AG04449 (cell line): ENCODE data around the gene PSME1.

Source experiments
- CTCF ChIA-PET: fragments of 350-600 bp; formaldehyde crosslinking; extraction: SDS; loops from one replicate; lab custom pipeline; 2021; ENCODE audit warnings: antibody characterized with exemption; lab: Yijun Ruan, JAX
- POLR2A ChIA-PET: fragments of 400-600, 350-600 bp; formaldehyde crosslinking; extraction: SDS; loops from one replicate; lab custom pipeline; 2020; ENCODE audit warnings: antibody characterized with exemption, inconsistent platforms; lab: Yijun Ruan, JAX
- DNase-seq: peaks from one replicate; pipeline ENCODE4 v3.0.0-alpha.2; 2010; ENCODE audit warnings: low read depth, low spot score
- H3K4me3 ChIP-seq: 2 replicates; pipeline ENCODE4 v1.5.1; 2011; ENCODE audit warnings: low read depth, mild to moderate bottlenecking, control low read depth, low read length
- CTCF ChIP-seq: IDR thresholded peaks from one replicate; pipeline ENCODE4 v1.5.1; 2011; ENCODE audit warnings: mild to moderate bottlenecking, moderate library complexity, low read length, control low read depth, inconsistent platforms; ENCODE audit not compliant: insufficient read depth; ENCODE audit errors: missing control alignments

PSME1 gene

DNA sequence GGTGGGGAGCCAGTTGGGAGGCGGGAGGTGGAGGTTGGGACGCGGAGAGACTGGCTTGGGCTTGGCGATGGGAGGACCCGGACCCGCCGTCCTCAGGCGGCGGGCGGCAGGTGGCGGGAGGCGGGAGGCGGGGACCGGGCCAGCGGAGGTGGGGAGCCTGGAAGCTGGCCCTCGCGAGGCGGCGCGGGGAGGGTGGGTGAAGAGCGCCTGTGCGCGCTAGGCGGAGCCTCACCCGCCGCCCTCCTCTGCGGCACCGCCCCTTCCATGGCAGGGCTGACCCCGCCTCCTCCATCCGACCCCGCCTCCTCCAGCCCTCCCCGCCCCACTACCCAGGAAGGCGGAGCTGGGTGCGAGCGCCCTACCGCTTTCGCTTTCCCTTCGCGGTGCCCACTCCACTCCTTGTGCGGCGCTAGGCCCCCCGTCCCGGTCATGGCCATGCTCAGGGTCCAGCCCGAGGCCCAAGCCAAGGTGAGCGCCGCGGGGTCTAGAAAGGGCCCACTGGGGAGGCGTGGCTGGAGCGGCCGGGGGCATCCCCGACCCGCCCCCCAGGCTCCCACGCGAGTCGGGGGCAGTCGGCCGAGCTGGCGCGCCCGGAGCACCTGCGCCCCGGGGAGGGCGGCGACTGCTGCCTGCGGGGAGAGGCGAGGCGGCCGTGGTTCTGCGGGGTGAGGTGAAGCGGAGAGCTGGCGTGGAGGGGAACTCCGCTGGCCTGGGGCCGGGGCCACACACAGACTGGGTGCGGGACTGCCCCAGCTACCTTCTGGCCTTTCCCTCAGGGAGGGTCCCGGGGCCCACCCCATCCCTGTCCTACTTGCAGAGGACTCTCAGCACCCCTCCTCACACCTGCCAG is at the start of gene PSME1:
Gene PSME1 (plus strand): TSS at position 361 of the 850 bp plus-strand sequence. CDS start 69 bp downstream, at position 430.
- POLR2A ChIA-PET: interaction anchor here (0.5 to 1.7 kb wide), 7 partner anchors 9 to 106 kb away, joined by 3 to 14 read pairs (median 4); partner anchors contain the start of genes DCAF11, NRL, PCK2 and PSME2
- CTCF ChIA-PET: interaction anchor here (1.1 to 3.3 kb wide), 7 partner anchors 11 to 174 kb away, joined by 3 to 16 read pairs (median 11); partner anchors contain the start of genes CIDEB, IRF9, PSME2 and RNF31
- no peak for DNase-seq
- H3K4me3 ChIP-seq: peak within 1 kb of the TSS; percentile 73
- TF ChIP-seq CTCF: no peak

DNA sequence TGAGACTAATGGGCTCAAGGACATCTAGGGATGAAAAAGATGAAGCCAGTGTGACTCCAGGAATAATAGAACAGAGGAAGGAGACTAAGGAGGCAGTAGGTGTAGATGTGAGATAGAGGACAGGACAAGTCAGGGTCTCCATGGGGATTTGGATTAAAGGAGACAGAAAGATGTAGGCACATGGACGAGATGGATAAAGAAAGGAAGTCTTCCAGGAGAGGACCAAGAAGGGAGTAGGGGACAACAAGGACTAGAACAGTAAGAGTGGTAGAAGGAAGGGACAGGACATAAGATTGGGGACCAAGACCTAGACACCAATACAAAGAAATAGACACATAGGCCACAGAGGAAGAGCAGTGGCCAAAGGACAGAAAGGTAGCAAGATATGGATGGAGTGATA is 49.0 kb upstream of the PSME1 start:
- ChIA-PET CTCF (interaction anchor here (1.1 to 3.2 kb wide), 3 partner anchors 9 to 29 kb away, joined by 3 to 35 read pairs (median 9); no protein-coding TSS in a partner anchor), POLR2A (interaction anchor here (1.6 kb wide), 1 partner anchor 8 kb away, joined by 3 read pairs; no protein-coding TSS in a partner anchor)
- H3K4me3 ChIP-seq: no peak overlapping the region
- no peak for DNase-seq
- TF ChIP-seq CTCF: no peak

DNA sequence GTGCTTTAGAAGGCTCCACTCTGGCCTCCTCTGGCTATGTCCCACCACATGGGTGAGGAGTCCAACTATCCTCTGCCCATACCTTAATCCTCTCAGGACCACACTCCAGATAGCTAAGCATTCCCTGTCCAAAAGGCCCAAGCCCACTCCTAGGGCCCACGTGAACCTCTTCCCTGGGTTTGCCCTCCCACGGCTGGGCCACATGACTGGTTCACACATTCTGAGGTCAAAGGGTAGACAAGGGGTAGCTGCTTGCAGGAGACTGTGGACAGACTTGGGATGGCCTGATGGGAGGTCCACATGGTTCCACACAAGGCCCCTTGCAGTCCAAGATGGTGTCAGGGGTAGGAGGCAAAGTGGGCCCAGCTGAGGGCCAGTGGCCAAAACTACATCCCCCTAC is 47.9 kb upstream of the PSME1 start:
- ChIA-PET POLR2A (interaction anchor here (0.7 kb wide), 1 partner anchor 181 kb away, joined by 3 read pairs; no protein-coding TSS in a partner anchor), CTCF (interaction anchor here (1.1 to 12.8 kb wide), 6 partner anchors 13 to 73 kb away, joined by 3 to 536 read pairs (median 32); partner anchors contain the start of genes CARMIL3 and CPNE6)
- no peak overlapping the region for H3K4me3 ChIP-seq
- TF ChIP-seq CTCF: no peak
- DNase-seq: no peak

- no peak overlapping the region for H3K4me3 ChIP-seq
- DNase-seq: no peak
- TF ChIP-seq CTCF: no peak
- CTCF ChIA-PET: interaction anchor here (0.7 to 12.8 kb wide), 31 partner anchors 9 to 458 kb away, joined by 3 to 536 read pairs (median 6); partner anchors contain the start of genes CARMIL3, CIDEB, CPNE6 and DCAF11
- POLR2A ChIA-PET: interaction anchor here (0.7 to 1.2 kb wide), 3 partner anchors 9 to 32 kb away, joined by 3 to 7 read pairs (median 3); no protein-coding TSS in a partner anchor
Measured at GRCh38 chr14:24089890-24090289, 46.1 kb upstream of the PSME1 start.

DNA sequence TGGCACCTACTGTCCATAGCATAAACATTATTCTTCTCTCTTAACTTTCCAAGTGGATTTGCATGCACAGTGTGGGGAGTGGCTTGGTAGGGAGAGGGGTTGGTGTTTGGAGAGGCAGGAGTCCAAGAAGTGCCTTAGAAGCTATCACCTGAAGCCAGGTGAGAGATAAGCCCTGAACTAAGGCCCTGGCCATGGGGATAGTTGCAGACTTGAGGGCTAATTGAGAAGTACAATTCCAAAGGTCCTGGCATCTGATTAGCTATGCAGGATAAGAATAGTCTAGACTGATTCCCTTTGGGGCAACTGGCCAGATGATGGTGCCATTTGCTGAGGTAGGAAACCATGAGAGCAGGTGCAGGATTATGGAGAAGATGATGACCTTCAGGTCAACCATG is 43.9 kb upstream of the PSME1 start:
- POLR2A ChIA-PET: interaction anchor here (0.9 to 3.6 kb wide), 2 partner anchors 22 to 34 kb away, joined by 3 to 44 read pairs; partner anchors contain the start of genes DCAF11 and NRL
- H3K4me3 ChIP-seq: no peak overlapping the region
- DNase-seq: no peak
- CTCF ChIA-PET: interaction anchor here (0.8 to 12.8 kb wide), 20 partner anchors 9 to 225 kb away, joined by 3 to 536 read pairs (median 10); partner anchors contain the start of genes CARMIL3, CPNE6, DCAF11 and IRF9
- TF ChIP-seq CTCF: no peak
